ENCODE data around the gene RAP2A. TPM values are rescaled to one million over a fixed set of nuclear protein-coding genes. Genes with fewer than 3 reads are reported as not detected.
A peak's percentile ranks its signal among the peaks of the same experiment; 100 is the strongest.

The RAP2A gene
- 10 to 100 TPM; 24.9 to 33.5 TPM for total RNA-seq

- Mint-ChIP-seq H3K4me1 (ENCODE audit: low read depth) (peaks cover 26% of the 10 kb centered on the region), H3K27me3 (ENCODE audit: low read depth) (peaks cover 11% of the 10 kb centered on the region), H3K9me3 (no peaks in the 10 kb centered on the region), H3K36me3 (ENCODE audit: insufficient read depth in 2 of 2) (peaks cover 1 to 2% of the 10 kb centered on the region in 2 donors), H3K27ac (peak within 1 kb of the TSS; percentile 95), H3K4me3 (peak within 1 kb of the TSS; percentile 91 to 95)
- ATAC-seq (replicated peaks in 1 of 2) (peak; percentile 65 to 69), DNase-seq (peak; percentile 92)
These were observed at the start of gene RAP2A for GRCh38 chr13:97433727-97434396. Gene RAP2A (plus strand): TSS chr13:97434169. CDS start chr13:97434471, 302 bp downstream.

DNA sequence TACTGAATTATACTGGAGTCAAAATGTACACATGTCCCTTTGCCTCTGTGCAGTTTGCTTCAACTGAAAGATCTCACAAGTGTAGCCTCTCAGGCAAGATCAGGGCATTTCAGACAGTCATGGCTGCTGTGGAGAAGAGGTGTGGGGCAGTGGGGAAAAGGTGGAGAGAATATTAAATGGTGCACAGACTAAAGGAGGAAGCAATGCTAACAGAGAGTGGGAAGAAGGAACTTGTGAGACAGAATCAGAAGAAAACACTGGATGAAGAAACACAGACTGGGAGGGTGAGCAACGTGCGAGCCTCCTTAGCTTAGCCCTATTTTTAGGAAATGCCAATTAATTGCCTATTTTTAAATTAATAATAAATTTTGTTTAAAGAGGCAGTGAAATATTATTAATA lies 49.6 kb upstream of the RAP2A start:
- H3K4me3 Mint-ChIP-seq: no peak overlapping the region
- H3K4me1 Mint-ChIP-seq (ENCODE audit: low read depth): peaks cover 22% of the 10 kb centered on the region
- no peak overlapping the region for H3K27ac Mint-ChIP-seq
- peaks cover 4% of the 10 kb centered on the region in 2 donors for H3K36me3 Mint-ChIP-seq (ENCODE audit: insufficient read depth in 2 of 2)
- peaks cover 0 to 2% of the 10 kb centered on the region in 2 donors for H3K9me3 Mint-ChIP-seq
- no peak for DNase-seq
- no peaks in the 10 kb centered on the region for H3K27me3 Mint-ChIP-seq (ENCODE audit: low read depth)
- ATAC-seq (replicated peaks in 1 of 2): no peak

GRCh38 chr13:97385146-97385545 lies 48.8 kb upstream of the RAP2A start:
- no peak for DNase-seq
- Mint-ChIP-seq H3K27me3 (ENCODE audit: low read depth) (no peaks in the 10 kb centered on the region), H3K27ac (no peak overlapping the region), H3K9me3 (peaks cover 0 to 2% of the 10 kb centered on the region in 2 donors), H3K36me3 (ENCODE audit: insufficient read depth in 2 of 2) (peaks cover 4% of the 10 kb centered on the region in 2 donors), H3K4me1 (ENCODE audit: low read depth) (peaks cover 22% of the 10 kb centered on the region), H3K4me3 (no peak overlapping the region)
- ATAC-seq (replicated peaks in 1 of 2): no peak

- peak in 1 of 2 donors; percentile 52 for ATAC-seq (replicated peaks in 1 of 2)
- Mint-ChIP-seq H3K9me3 (peaks cover 0 to 2% of the 10 kb centered on the region in 2 donors), H3K4me3 (no peak overlapping the region), H3K27me3 (ENCODE audit: low read depth) (no peaks in the 10 kb centered on the region), H3K4me1 (ENCODE audit: low read depth) (peaks cover 22% of the 10 kb centered on the region), H3K36me3 (ENCODE audit: insufficient read depth in 2 of 2) (peaks cover 4% of the 10 kb centered on the region in 2 donors), H3K27ac (no peak overlapping the region)
- DNase-seq: no peak
These were observed 48.1 kb upstream of the RAP2A start for GRCh38 chr13:97385854-97386253.

- ATAC-seq (replicated peaks in 1 of 2): peak; percentile 76 to 85
- peak; percentile 25 to 45 for DNase-seq
- peaks cover 22% of the 10 kb centered on the region for H3K4me1 Mint-ChIP-seq (ENCODE audit: low read depth)
- H3K36me3 Mint-ChIP-seq (ENCODE audit: insufficient read depth in 2 of 2): peaks cover 4% of the 10 kb centered on the region in 2 donors
- H3K27ac Mint-ChIP-seq: peak overlapping the region; percentile 68
- H3K9me3 Mint-ChIP-seq: peaks cover 0 to 2% of the 10 kb centered on the region in 2 donors
- peak overlapping the region; percentile 31 to 53 for H3K4me3 Mint-ChIP-seq
- H3K27me3 Mint-ChIP-seq (ENCODE audit: low read depth): no peaks in the 10 kb centered on the region
These were observed 47.0 kb upstream of the RAP2A start for GRCh38 chr13:97386801-97387484.

- no peak overlapping the region for H3K4me3 Mint-ChIP-seq
- ATAC-seq (replicated peaks in 1 of 2) (peak in 1 of 2 donors; percentile 38), DNase-seq (no peak)
- no peak overlapping the region for H3K27ac Mint-ChIP-seq
- H3K9me3 Mint-ChIP-seq: peaks cover 0 to 2% of the 10 kb centered on the region in 2 donors
- H3K36me3 Mint-ChIP-seq (ENCODE audit: insufficient read depth in 2 of 2): peaks cover 4% of the 10 kb centered on the region in 2 donors
- peaks cover 22% of the 10 kb centered on the region for H3K4me1 Mint-ChIP-seq (ENCODE audit: low read depth)
- no peaks in the 10 kb centered on the region for H3K27me3 Mint-ChIP-seq (ENCODE audit: low read depth)
These were observed 46.5 kb upstream of the RAP2A start for GRCh38 chr13:97387485-97387839.

DNA sequence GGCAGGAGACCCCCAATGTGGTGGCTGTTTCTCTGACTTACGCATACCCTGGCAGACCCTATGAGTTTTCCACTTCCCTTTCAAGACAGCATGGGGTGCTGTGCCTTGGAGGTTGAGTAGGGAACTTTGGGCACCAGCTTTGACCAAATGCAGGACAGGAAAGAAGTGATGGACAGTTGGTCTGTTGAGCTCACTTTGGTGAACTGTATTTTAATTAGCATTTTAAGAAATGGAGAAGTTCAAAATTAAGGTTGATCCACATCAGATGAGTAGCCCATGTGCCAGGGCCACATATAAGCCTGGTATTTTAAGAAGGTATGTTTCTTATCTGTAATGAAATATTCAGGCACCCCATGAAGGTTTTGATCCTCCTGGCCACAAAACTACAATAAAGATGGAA lies 46.1 kb upstream of the RAP2A start:
- Mint-ChIP-seq H3K36me3 (ENCODE audit: insufficient read depth in 2 of 2) (no peaks in the 10 kb centered on the region), H3K4me3 (no peak overlapping the region), H3K27ac (no peak overlapping the region)

GRCh38 chr13:97388373-97388772 lies 45.6 kb upstream of the RAP2A start:
- Mint-ChIP-seq H3K4me1 (ENCODE audit: low read depth) (peaks cover 22% of the 10 kb centered on the region), H3K36me3 (ENCODE audit: insufficient read depth in 2 of 2) (no peaks in the 10 kb centered on the region), H3K9me3 (no peaks in the 10 kb centered on the region), H3K27me3 (ENCODE audit: low read depth) (no peaks in the 10 kb centered on the region), H3K27ac (peak overlapping the region; percentile 49), H3K4me3 (no peak overlapping the region)
- ATAC-seq (replicated peaks in 1 of 2) (no peak), DNase-seq (no peak)

More for the DNA sequence above, 46.1 kb upstream of the RAP2A start:
- no peak for DNase-seq
- no peak for ATAC-seq (replicated peaks in 1 of 2)
- peaks cover 22% of the 10 kb centered on the region for H3K4me1 Mint-ChIP-seq (ENCODE audit: low read depth)
- no peaks in the 10 kb centered on the region for H3K9me3 Mint-ChIP-seq
- H3K27me3 Mint-ChIP-seq (ENCODE audit: low read depth): no peaks in the 10 kb centered on the region

DNA sequence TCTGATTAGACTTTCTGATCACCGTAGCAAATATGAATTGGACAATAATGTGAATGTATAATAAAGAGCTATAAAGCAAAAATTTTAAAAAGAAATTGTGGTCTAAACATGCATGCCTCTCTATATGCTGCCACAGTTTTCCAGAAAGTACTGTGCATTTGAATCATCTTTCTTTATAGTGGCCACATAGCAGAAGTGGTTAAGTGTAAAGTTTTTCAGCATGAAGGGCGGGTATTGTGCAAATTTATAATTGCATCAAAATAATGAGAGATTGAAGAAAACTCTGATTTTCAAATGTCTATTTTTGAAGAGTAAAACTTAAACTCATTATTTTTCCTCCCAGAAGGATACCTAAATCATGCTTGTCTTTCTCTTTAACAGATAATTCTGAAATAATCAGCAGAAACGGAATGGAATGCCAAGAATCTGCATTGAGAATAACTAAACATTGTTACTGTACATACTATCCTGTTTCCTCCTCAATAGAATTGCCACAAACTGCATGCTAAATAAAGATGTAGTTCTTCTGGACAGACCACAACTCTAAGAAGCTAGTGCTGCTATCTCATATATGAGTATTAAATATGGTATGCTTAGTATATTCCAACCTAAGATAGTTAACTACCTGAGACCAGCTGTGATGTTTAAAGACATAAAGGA lies 42.9 kb upstream of the RAP2A start:
- Mint-ChIP-seq H3K36me3 (ENCODE audit: insufficient read depth in 2 of 2) (no peaks in the 10 kb centered on the region), H3K4me3 (no peak overlapping the region), H3K27me3 (ENCODE audit: low read depth) (no peaks in the 10 kb centered on the region), H3K4me1 (ENCODE audit: low read depth) (peaks cover 17% of the 10 kb centered on the region), H3K9me3 (no peaks in the 10 kb centered on the region), H3K27ac (no peak overlapping the region)
- ATAC-seq (replicated peaks in 1 of 2) (no peak), DNase-seq (no peak)

- H3K27me3 Mint-ChIP-seq (ENCODE audit: low read depth): no peaks in the 10 kb centered on the region
- no peaks in the 10 kb centered on the region for H3K36me3 Mint-ChIP-seq (ENCODE audit: insufficient read depth in 2 of 2)
- H3K9me3 Mint-ChIP-seq: no peaks in the 10 kb centered on the region
- ATAC-seq (replicated peaks in 1 of 2): no peak
- peaks cover 7% of the 10 kb centered on the region for H3K4me1 Mint-ChIP-seq (ENCODE audit: low read depth)
- H3K4me3 Mint-ChIP-seq: no peak overlapping the region
- no peak for DNase-seq
- H3K27ac Mint-ChIP-seq: no peak overlapping the region
These were observed 41.9 kb upstream of the RAP2A start for GRCh38 chr13:97392020-97392419.

GRCh38 chr13:97394542-97394941 lies 39.4 kb upstream of the RAP2A start:
- no peaks in the 10 kb centered on the region for H3K9me3 Mint-ChIP-seq
- DNase-seq (no peak), ATAC-seq (replicated peaks in 1 of 2) (no peak)
- H3K4me1 Mint-ChIP-seq (ENCODE audit: low read depth): no peaks in the 10 kb centered on the region
- no peak overlapping the region for H3K27ac Mint-ChIP-seq
- H3K36me3 Mint-ChIP-seq (ENCODE audit: insufficient read depth in 2 of 2): no peaks in the 10 kb centered on the region
- H3K27me3 Mint-ChIP-seq (ENCODE audit: low read depth): no peaks in the 10 kb centered on the region
- H3K4me3 Mint-ChIP-seq: no peak overlapping the region

- Mint-ChIP-seq H3K36me3 (ENCODE audit: insufficient read depth in 2 of 2) (no peaks in the 10 kb centered on the region), H3K27me3 (ENCODE audit: low read depth) (no peaks in the 10 kb centered on the region), H3K4me3 (no peak overlapping the region), H3K9me3 (peaks cover 0 to 2% of the 10 kb centered on the region in 2 donors), H3K27ac (no peak overlapping the region), H3K4me1 (ENCODE audit: low read depth) (no peaks in the 10 kb centered on the region)
- ATAC-seq (replicated peaks in 1 of 2): no peak
- DNase-seq: no peak
These were observed 38.4 kb upstream of the RAP2A start for GRCh38 chr13:97395447-97396136.

DNA sequence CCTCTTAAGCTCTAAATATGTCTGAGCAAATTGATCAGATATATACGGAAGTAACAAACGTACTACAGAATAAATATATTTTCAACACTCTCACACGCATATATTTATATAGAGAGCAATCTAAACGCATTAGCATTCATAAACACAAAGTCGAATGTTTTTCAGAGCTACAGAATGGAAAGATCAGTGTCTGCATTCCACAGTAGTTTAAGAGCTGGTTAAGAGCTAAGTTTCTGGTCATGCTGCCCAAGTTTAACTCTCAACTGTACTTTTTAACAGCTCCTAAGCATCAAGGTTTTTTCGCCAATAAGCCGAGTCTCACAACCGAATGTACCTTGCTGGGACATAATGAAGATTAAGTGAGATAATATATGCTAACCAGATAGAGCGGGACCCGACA lies 36.7 kb upstream of the RAP2A start:
- Mint-ChIP-seq H3K9me3 (peaks cover 6 to 7% of the 10 kb centered on the region in 2 donors), H3K27me3 (ENCODE audit: low read depth) (peaks cover 8% of the 10 kb centered on the region), H3K4me1 (ENCODE audit: low read depth) (no peaks in the 10 kb centered on the region), H3K27ac (no peak overlapping the region), H3K36me3 (ENCODE audit: insufficient read depth in 2 of 2) (peaks cover 4 to 7% of the 10 kb centered on the region in 2 donors), H3K4me3 (no peak overlapping the region)
- DNase-seq (no peak), ATAC-seq (replicated peaks in 1 of 2) (no peak)

All from activated T-cell treated with anti-CD3 and anti-CD28 coated beads, Interleukin-2, amount 50 U/mL, for 72 hours (primary cell).